Endodermal cell (in vitro differentiated cells): Measurements from ENCODE around the gene ADIPOR1. TPM values are rescaled to one million over a fixed set of nuclear protein-coding genes. Genes with fewer than 3 reads are reported as not detected.
"Not testable (repeated sequence)": the region's sequence is repeated elsewhere in the genome, so short reads cannot be mapped to it uniquely, and the experiment has no call there.

Experiments used
- DNase-seq: peaks from one replicate; pipeline ENCODE4 v3.0.0-alpha.2; 2017
- H3K27ac ChIP-seq: 2 replicates; pipeline ENCODE4 v1.5.1; 2013; ENCODE audit warnings: mild to moderate bottlenecking, low read depth, low read length, moderate library complexity
- H3K27me3 ChIP-seq: 2 replicates; pipeline ENCODE4 v1.6.1; 2013; ENCODE audit warnings: mild to moderate bottlenecking, low read length, moderate library complexity; ENCODE audit not compliant: insufficient read depth, control insufficient read depth, poor library complexity, severe bottlenecking
- H3K36me3 ChIP-seq: 2 replicates; pipeline ENCODE4 v1.7.0; 2013; ENCODE audit warnings: mild to moderate bottlenecking, low read length, moderate library complexity; ENCODE audit not compliant: control insufficient read depth, insufficient read depth
- H3K4me1 ChIP-seq: one replicate; pipeline ENCODE4 v1.7.0; 2013; ENCODE audit warnings: low read length; ENCODE audit not compliant: control insufficient read depth, insufficient read depth
- H3K4me3 ChIP-seq: 2 replicates; pipeline ENCODE4 v1.5.1; 2013; ENCODE audit warnings: mild to moderate bottlenecking, low read length, moderate library complexity
- H3K9ac ChIP-seq: 2 replicates; pipeline ENCODE4 v1.6.1; 2013; ENCODE audit warnings: mild to moderate bottlenecking, low read length, moderate library complexity; ENCODE audit not compliant: poor library complexity, severe bottlenecking; ENCODE audit errors: extremely low read depth
- H3K9me3 ChIP-seq: 2 replicates; pipeline ENCODE4 v1.6.1; 2013; ENCODE audit warnings: mild to moderate bottlenecking, low read length, moderate library complexity; ENCODE audit not compliant: control insufficient read depth
- H3K27ac Mint-ChIP-seq: 2 replicates; pipeline ENCODE4 v1.8.0; 2020; ENCODE audit warnings: mixed read lengths
- H3K27me3 Mint-ChIP-seq: 2 replicates; pipeline ENCODE4 v1.8.0; 2021; ENCODE audit warnings: mild to moderate bottlenecking, mixed read lengths; ENCODE audit not compliant: insufficient read depth
- H3K36me3 Mint-ChIP-seq: 2 replicates; pipeline ENCODE4 v1.8.0; 2020; ENCODE audit warnings: low read depth, mixed read lengths
- H3K4me1 Mint-ChIP-seq: 2 replicates; pipeline ENCODE4 v1.8.0; 2020; ENCODE audit warnings: mixed read lengths
- H3K4me3 Mint-ChIP-seq: 2 replicates; pipeline ENCODE4 v1.8.0; 2020; ENCODE audit warnings: mild to moderate bottlenecking, moderate library complexity, mixed read lengths
- H3K9me3 Mint-ChIP-seq: 2 replicates; pipeline ENCODE4 v1.8.0; 2020; ENCODE audit warnings: mild to moderate bottlenecking, mixed read lengths
- WGBS, 2 experiments: methylation state at CpG; one replicate each; pipeline versions ENCODE4 v1.1.5 to v1.1.7; 2013; ENCODE audit warnings: missing lambda C conversion rate in 2 of 2, mixed read lengths in 1 of 2; ENCODE audit not compliant: insufficient coverage in 1 of 2, insufficient read length in 1 of 2; 5-methylcytosine and 5-hydroxymethylcytosine counted together
- total RNA-seq, 2 donors: library from RNA; stranded (reverse); fragmentation: NEBNext Ultra II Directional in 1 of 2; extraction: Animal tissue kit (Norgen Biotek cat#: 25700) in 1 of 2; gene quantifications; 2 replicates in 1 of 2; 3 replicates in 1 of 2; pipeline ENCODE4 v1.2.1, GENCODE V29; 2021
- TF ChIP-seq, protein P1 (sequence below): fragments of 200-600 bp; sonication (generic); conservative IDR thresholded peaks from 2 replicates; pipeline ENCODE4 v1.5.0; 2021; ENCODE audit warnings: antibody characterized with exemption, mild to moderate bottlenecking

The ADIPOR1 gene
- total RNA-seq, 2 donors from 2014 or later, result 68.1 to 79.7 TPM

DNA sequence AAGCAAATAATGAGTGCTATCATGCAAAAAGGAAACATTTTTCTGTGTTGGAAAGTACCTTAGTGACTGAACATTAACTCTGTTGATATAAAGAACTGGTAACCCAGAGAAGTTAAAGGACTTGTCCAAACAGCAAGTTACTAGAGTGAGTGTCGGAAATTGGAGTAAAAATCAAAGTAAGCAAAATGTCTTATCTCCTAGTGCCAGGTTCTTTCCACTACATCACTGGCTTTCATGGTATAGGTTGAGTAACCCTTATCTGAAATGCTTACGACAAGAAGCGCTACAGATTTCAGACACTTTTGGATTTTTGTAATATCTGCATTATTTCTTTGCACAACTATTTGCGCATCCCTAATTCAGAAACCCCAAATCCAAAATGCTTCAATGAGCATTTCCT, 52.8 kb downstream of the ADIPOR1 start:
- DNase-seq, result no peak

DNA sequence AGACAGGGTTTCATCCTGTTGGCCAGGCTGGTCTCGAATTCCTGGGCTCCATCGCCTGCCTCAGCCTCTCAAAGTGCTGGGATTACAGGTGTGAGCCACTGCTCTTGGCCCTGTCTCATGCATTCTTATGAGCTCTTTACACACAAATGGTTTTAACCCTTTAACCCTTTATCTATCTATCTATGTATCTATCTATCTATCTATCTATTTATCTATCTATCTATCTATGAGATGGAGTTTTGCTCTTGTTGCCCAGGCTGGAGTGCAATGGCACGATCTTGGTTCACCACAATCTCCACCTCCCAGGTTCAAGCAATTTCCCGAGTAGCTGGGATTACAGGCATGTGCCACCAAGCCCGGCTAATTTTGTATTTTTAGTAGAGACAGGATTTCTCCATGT, 54.3 kb downstream of the ADIPOR1 start:
- H3K27ac ChIP-seq, result not testable (repeated sequence)

More for the DNA sequence above, 52.8 kb downstream of the ADIPOR1 start:
- peaks cover 4% of the 10 kb centered on the region for H3K4me1 Mint-ChIP-seq
- no peak overlapping the region for H3K4me3 Mint-ChIP-seq
- TF ChIP-seq, protein P1, sequence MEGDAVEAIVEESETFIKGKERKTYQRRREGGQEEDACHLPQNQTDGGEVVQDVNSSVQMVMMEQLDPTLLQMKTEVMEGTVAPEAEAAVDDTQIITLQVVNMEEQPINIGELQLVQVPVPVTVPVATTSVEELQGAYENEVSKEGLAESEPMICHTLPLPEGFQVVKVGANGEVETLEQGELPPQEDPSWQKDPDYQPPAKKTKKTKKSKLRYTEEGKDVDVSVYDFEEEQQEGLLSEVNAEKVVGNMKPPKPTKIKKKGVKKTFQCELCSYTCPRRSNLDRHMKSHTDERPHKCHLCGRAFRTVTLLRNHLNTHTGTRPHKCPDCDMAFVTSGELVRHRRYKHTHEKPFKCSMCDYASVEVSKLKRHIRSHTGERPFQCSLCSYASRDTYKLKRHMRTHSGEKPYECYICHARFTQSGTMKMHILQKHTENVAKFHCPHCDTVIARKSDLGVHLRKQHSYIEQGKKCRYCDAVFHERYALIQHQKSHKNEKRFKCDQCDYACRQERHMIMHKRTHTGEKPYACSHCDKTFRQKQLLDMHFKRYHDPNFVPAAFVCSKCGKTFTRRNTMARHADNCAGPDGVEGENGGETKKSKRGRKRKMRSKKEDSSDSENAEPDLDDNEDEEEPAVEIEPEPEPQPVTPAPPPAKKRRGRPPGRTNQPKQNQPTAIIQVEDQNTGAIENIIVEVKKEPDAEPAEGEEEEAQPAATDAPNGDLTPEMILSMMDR, result no peak
- Histone ChIP-seq H3K9me3 (peaks cover 4% of the 10 kb centered on the region), H3K4me1 (no peaks in the 10 kb centered on the region), H3K36me3 (peaks cover 32% of the 10 kb centered on the region), H3K4me3 (no peak overlapping the region), H3K9ac (no peak overlapping the region), H3K27ac (no peak overlapping the region), H3K27me3 (no peaks in the 10 kb centered on the region)
- no peak overlapping the region for H3K27ac Mint-ChIP-seq
- H3K36me3 Mint-ChIP-seq, result peaks cover 48% of the 10 kb centered on the region
- WGBS, 2 experiments, result 53 to 63% methylated on average over 4 of the region's 4 CpGs
- no peaks in the 10 kb centered on the region for H3K27me3 Mint-ChIP-seq
- no peaks in the 10 kb centered on the region for H3K9me3 Mint-ChIP-seq

DNA sequence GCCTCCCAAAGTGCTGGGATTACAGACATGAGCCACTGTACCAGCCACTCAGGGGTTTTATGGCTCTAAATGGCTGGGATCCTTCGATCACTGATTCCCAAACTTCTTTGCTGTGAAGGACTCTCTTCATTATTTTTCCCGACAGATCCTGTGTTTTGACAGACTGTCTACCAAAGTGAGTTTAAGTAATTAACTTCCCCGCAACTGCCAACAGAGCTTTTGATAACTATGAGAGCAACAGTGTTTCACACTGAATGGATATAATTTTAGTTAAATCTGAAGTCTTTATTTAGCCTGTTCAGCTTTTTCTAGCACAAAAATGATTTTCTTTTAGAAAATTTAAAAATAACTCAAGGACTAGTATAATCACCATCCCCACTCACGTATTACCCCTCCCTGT, 56.6 kb downstream of the ADIPOR1 start:
- Histone ChIP-seq H3K4me1 (no peaks in the 10 kb centered on the region), H3K9me3 (no peaks in the 10 kb centered on the region), H3K4me3 (no peak overlapping the region), H3K27me3 (no peaks in the 10 kb centered on the region), H3K27ac (no peak overlapping the region), H3K36me3 (peaks cover 19% of the 10 kb centered on the region), H3K9ac (no peak overlapping the region)
- 94% methylated on average over 3 of the region's 4 CpGs for WGBS, 2 experiments
- H3K4me1 Mint-ChIP-seq, result peaks cover 4% of the 10 kb centered on the region
- DNase-seq, result no peak
- no peak overlapping the region for H3K4me3 Mint-ChIP-seq
- TF ChIP-seq, protein P1, result no peak
- no peaks in the 10 kb centered on the region for H3K9me3 Mint-ChIP-seq
- H3K27ac Mint-ChIP-seq, result no peak overlapping the region
- H3K27me3 Mint-ChIP-seq, result no peaks in the 10 kb centered on the region
- H3K36me3 Mint-ChIP-seq, result peaks cover 47% of the 10 kb centered on the region

More for the DNA sequence above, 54.3 kb downstream of the ADIPOR1 start:
- not testable (repeated sequence) for H3K9me3 Mint-ChIP-seq, H3K27me3 ChIP-seq, H3K4me3 ChIP-seq, H3K9me3 ChIP-seq, H3K4me3 Mint-ChIP-seq, H3K4me1 ChIP-seq, H3K9ac ChIP-seq, H3K27me3 Mint-ChIP-seq, DNase-seq, H3K27ac Mint-ChIP-seq, H3K4me1 Mint-ChIP-seq
- 91 to 95% methylated on average over 4 to 5 of the region's 5 CpGs for WGBS, 2 experiments
- H3K36me3 ChIP-seq, result peaks cover 18% of the 10 kb centered on the region
- peaks cover 41% of the 10 kb centered on the region for H3K36me3 Mint-ChIP-seq

DNA sequence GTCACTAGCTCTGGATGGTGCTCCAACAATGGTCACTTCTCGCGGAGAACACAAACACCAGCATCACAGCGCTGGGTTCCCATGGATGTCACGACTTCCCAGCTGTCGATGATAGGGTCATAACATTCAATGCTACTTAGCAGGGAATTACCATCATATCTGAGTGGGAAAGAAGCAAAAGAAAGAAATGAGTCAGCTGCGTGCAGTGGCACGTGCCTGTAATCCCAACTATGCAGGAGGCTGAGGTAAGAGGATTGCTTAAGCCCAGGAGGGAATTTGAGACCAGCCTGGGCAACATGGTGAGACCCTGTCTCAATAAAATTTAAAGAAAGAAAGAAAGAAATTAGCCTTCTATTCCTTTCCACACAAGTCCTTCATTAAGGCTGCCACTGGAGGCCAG, 65.6 kb downstream of the ADIPOR1 start:
- Mint-ChIP-seq H3K27me3 (no peaks in the 10 kb centered on the region), H3K36me3 (peaks cover 42% of the 10 kb centered on the region), H3K4me1 (peaks cover 13% of the 10 kb centered on the region), H3K4me3 (no peak overlapping the region), H3K27ac (no peak overlapping the region), H3K9me3 (no peaks in the 10 kb centered on the region)
- no peak overlapping the region for H3K4me3 ChIP-seq
- peaks cover 58% of the 10 kb centered on the region for H3K36me3 ChIP-seq
- no peaks in the 10 kb centered on the region for H3K4me1 ChIP-seq
- no peaks in the 10 kb centered on the region for H3K27me3 ChIP-seq
- H3K9ac ChIP-seq, result no peak overlapping the region
- TF ChIP-seq, protein P1, result no peak
- no peak overlapping the region for H3K27ac ChIP-seq
- DNase-seq, result no peak
- H3K9me3 ChIP-seq, result no peaks in the 10 kb centered on the region
- 96 to 97% methylated on average over 4 to 7 of the region's 7 CpGs for WGBS, 2 experiments
